ENCODE results near the gene IRF1. TPM values are rescaled to one million over a fixed set of nuclear protein-coding genes. Genes with fewer than 3 reads are reported as not detected.

IRF1 gene
- polyA plus RNA-seq, 3 donors, result 13.8 to 17.1 (median 15.8) TPM

GRCh38 chr5:132464156-132464939 is 26.2 kb downstream of the IRF1 start:
- DNase-seq, result no peak

GRCh38 chr5:132463811-132464155 is 26.8 kb downstream of the IRF1 start:
- DNase-seq, result no peak

DNA sequence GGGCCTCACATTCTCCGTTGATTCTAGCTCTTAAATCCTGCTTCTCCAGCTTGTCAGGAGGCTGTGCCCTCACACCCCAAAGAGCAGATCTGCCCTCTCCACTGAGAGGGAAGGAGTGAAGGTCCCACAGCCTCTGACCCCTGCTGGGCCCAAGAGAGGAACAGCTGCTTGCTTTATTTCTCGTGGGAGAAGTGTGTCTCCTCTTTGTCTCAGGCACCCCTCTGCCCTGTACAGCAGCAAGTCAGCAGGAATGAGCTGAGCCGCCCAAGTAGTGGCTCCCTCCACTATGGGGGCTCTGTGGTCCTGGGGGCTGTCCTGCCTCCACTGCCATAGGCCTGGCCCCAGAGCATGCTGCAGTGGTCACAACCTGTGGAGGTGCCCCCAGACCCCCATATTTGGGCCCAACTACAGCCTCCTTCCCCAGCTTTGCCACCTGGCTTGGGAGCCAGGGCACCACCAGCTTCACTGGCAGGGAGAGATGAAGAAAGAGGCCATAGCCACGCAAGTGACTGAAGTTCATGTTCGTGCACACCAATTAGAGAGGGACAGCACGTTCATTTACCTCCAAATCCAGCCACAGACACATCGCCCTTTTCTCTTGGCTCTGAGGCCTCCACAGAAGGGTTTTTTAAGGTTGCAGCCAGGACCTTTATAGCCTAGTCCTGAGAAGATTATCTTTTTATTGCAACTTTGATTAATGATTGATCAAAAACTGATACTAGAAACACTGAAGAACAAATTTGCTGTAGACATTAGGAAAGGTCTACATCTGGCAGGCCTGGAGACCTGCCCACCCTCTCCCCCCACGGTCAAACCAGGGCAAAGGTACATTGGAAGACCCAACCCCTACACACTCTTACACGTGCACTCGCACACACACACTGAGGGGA is 27.5 kb downstream of the IRF1 start:
- DNase-seq, result no peak

- no peak for DNase-seq
Observed at GRCh38 chr5:132462333-132462732, 28.2 kb downstream of the IRF1 start.

DNA sequence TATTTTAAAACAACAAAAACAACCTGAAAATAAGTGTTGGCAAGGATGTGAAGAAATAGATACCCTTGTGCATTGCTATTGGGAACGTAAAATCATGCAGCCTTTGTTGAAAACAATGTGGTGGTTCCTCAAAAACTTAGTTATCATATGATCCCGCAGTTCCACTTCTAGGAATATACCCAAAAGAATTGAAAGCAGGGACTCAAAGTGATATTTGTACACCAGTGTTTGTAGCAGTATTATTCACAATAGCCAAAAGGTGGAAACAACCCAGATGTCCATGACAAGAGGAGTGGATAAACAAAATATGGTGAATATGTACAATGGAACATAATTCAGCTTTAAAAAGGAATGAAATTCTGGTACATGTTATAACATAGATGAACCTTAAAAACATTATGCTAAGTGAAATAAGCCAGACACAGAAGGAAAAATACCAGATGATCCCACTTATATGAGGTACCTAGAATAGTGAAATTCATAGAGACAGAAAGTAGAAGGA is 29.0 kb downstream of the IRF1 start:
- no peak for DNase-seq

GRCh38 chr5:132460846-132461568 is 29.6 kb downstream of the IRF1 start:
- no peak for DNase-seq

- no peak for DNase-seq
Observed at GRCh38 chr5:132459983-132460838, 30.4 kb downstream of the IRF1 start.

DNA sequence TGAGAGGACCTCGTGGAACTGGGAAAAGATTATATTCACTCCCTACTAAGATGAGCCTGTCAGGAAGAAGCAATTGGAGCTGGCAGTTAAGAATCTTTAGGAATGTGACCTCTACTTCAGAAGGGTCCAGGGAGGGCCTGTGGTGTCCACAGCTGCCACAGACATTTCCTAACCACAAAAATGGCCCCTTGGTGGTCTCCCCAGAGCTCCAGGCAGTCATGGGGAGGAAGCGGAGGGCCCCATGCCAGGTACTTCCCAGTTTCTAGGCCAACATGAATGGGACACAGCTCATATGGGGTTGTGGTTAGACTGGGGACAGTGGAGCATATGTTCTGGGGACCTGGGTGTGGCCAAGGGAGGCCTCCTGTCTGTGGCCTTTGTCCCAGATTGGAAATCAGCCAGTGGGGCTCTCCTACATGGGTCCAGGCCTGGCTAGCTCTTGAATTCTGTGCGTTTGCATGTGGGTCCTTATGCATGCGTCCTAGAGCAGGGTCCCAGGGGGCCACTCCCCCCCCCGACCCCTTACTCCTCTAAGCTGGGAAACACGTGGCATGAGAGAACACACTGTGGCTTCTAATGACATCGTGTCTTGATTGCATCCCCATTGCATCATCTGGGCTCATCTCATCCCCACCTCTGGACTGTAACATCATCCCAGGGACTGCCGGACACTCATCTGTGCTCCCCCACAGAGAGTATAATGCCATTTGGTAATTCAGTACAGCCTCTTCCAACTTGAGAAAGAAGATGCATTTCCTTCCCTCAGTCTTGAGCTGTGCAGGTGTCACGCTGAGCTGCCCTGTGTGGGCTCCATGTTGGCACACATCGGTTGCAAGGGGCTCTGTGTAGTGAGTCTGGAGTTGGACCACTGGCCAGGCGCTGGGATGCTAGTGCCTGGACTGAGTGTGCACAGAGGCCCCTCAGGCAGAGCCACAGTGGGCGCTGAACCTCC is 31.3 kb downstream of the IRF1 start:
- no peak for DNase-seq

- no peak for DNase-seq
Observed at GRCh38 chr5:132458651-132459030, 31.9 kb downstream of the IRF1 start.

GRCh38 chr5:132458226-132458560 is 32.4 kb downstream of the IRF1 start:
- no peak for DNase-seq

- no peak for DNase-seq
Observed at GRCh38 chr5:132457371-132458225, 33.0 kb downstream of the IRF1 start.

DNA sequence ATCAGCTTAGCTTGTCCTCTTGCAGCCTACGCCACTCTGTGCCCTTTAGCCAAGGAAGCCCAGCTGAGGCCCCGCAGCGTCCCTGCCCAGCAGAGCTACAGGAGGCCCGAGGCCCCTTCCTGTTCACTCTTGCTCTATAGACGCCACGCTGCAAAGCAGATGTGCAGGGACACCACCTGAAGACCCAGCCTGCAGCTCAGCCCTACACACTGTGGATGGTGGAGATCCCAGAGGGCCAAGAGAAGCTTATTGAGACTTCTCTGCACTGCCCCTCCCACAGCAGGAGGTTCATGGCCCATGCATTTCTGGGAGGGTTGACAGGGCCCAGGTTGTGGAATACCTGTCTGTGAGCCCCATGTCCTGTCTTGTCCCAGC is 33.6 kb downstream of the IRF1 start:
- DNase-seq, result no peak

- DNase-seq, result no peak
Observed at GRCh38 chr5:132456296-132456986, 34.1 kb downstream of the IRF1 start.

- DNase-seq, result no peak
Observed at GRCh38 chr5:132455614-132456115, 34.9 kb downstream of the IRF1 start.

DNA sequence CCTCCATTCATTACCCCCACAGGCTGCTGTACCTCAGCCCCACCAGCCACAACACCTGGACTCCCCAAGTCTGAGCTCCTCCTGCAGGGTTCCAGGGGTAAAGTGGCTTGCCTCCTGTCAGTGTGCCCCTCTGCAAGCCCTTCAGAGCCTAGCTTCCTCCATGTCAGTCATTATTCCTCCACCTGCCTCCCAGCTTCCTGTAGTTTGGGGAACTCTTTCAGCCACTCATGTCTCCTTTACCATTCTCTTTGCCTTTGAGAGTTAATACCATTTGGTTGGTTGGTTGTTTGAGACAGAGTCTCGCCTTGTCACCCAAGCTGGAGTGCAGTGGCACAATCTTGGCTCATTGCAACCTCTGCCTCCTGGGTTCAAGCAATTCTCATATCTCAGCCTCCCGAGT is 36.2 kb downstream of the IRF1 start:
- DNase-seq, result no peak

- no peak for DNase-seq
Observed at GRCh38 chr5:132451387-132451786, 39.2 kb downstream of the IRF1 start.

- no peak for DNase-seq
Observed at GRCh38 chr5:132449060-132449459, 41.5 kb downstream of the IRF1 start.

GRCh38 chr5:132447196-132447595 is 43.4 kb downstream of the IRF1 start:
- DNase-seq, result no peak

DNA sequence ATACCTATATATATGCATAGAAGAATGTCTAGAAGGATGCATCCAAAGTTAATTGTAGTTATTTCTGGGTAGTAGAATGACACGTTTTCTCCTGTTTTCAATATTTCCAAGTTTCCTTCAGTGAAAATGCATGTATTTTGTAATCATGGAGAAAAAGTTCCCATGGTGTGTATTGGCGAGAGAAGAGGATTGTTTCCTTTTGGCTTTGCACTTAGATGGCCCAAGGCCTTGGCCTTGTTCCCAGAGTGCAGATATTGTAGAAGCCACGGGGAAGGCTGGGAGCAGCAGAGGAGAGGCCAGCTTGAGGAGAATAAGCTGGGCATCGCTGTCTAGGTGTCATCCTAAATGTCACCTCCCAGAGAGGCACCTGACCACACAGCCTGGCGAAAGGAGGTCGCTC is 44.0 kb downstream of the IRF1 start:
- no peak for DNase-seq

Measured in renal pelvis (tissue), 4 donors.